HG02938 (cell line): ENCODE data around the gene MGP.

Source experiments
- ATAC-seq: cut with Tn5 transposase; IDR thresholded peaks from one replicate; pipeline ENCODE4 v1.9.1; 2021; ENCODE audit warnings: mild to moderate bottlenecking, moderate library complexity; ENCODE audit not compliant: unreplicated experiment

MGP gene

DNA sequence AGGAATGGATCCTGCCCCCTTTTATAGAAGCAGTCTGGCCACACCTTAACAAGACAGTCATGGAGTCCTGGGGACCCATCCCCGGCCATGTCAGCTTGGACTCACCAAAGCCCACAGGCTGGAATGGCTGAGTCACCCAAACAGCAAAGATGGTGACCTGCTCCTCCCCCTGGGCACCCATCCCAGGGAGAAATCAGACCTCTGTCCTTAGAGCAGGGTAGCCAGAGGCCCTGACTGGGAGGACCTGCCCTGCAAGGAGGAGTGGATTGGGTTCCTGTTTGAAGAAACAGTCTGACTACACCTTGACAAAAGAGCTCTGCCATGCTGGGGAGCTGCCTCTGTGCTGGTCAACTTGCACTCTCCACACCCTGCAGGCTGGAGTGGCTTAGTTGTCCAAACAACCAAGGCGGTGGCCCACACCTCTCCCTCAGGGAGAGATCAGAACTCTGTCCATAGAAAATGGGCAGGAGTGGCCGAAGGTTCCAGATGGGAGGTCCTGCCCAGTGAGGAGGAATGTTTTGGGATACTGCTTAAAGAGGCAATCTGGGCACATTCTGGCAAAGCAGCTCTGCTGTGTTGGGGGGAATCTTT is 16.6 kb downstream of the MGP start:
- no peak for ATAC-seq

GRCh38 chr12:14860490-14860889 is 25.2 kb downstream of the MGP start:
- no peak for ATAC-seq

DNA sequence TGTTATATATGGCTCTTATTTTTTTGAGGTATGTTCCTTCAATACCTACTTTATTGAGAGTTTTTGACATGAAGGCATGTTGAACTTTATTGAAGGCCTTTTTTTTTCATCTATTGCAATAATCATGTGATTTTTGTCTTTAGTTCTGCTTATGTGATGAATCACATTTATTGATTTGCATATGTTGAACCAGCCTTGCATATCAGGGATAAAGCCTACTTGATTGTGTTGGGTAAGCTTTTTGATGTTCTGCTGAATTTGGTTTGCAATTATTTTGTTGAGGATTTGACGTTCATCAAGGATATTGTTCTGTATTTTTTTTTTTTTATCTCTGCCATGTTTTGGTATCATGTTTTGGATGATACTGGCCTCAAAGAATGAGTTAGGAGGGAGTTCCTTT is 27.1 kb downstream of the MGP start:
- no peak for ATAC-seq

DNA sequence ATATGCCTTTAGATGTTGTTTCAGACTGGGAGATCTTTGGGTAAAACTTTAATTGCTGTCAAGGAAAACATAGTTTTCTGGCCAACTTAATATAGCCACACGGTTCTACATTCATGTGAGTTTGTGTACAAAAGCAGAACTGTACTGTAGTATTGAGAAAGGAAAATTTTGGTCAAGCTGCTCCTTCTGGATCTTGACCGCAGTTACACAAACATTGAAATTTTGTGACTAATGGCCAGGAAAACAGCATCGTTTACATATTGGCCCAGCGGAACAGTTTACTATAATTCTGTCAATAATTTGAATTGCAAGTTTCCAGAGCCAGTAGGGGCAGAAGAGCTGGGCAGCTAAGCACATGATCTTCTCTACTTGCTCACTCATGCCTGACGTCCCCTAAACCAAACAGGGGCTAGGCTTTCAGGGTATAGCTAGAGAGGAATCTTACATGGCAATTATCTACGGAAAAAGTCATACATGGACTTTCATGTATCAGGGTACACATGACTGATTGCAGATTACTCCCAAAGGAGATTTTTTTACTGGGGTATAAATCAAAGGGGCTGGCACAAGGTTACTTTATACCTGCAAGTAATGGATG is 31.0 kb downstream of the MGP start:
- ATAC-seq, result no peak

DNA sequence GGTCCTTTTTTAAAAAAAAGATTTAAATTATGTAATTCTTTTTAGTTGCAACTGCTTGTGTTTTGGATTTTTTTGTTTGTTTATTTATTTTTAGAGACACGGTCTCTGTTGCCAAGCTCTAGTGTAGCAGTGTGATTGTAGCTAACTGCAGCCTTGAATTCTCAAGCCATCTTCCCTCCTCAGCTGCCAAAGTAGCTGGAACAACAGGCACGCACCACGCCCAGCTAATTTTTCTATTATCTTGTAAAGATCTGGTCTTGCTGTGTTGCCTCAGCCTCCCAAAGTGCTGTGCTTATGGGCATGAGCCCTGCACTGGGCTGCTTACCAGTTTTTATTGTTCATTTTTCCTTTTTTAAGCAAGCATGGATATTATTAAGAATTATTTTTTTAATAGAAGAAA is 31.7 kb downstream of the MGP start:
- ATAC-seq, result no peak

- no peak for ATAC-seq
Observed at GRCh38 chr12:14852880-14853279, 32.8 kb downstream of the MGP start.

DNA sequence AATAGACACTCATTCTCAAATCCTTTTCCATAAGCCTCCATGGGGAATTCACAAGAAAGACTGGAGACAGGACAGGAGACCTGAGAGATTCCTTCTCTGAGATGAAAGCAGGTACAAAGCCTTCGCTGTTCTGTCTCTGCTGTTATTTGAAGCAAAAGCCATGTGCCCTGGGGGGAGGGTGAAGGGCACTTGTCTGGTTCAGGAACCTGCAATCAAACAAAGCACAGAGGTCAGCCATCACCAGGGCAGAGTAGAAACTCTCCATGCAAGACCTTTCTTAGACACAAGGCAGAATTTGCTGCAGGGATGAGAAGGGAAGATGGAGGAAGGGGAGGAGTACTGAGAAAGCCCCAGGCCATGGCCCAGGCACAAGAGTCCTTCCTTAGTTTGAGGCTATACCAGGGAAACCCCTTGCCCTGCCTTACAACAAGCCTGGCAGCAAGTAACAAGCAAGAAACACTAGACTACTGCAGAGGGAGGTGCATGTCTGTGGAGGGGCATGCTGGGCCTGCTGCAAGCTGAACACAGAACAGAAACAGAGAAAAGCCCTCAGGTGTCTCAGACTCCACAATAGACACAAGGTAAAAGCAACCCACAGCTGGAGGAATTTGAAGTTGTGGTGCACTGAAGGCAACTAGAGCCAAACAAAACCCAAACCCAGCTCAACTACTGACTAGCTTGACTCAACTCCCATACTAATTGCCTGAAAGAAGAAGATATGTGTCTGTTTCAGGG is 34.6 kb downstream of the MGP start:
- ATAC-seq, result peak; percentile 82

DNA sequence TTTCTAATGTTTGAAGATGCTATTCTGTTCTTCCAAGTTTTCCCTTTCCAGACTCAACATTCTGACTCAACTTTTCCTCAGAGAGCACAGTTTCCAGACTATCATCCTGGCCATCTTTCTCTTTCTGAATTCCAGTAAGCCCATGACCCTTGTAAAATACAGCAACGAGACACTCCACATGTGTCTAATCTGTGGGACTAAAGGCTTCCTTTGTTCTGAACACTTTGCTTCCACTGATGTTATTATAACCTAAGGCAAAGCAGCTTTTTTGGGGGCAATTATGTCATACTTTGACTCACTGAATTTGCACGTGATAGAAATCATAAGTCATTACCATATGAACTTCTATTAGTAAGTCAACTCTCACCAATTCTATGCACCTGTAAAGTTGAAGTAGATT is 36.0 kb downstream of the MGP start:
- ATAC-seq, result no peak

DNA sequence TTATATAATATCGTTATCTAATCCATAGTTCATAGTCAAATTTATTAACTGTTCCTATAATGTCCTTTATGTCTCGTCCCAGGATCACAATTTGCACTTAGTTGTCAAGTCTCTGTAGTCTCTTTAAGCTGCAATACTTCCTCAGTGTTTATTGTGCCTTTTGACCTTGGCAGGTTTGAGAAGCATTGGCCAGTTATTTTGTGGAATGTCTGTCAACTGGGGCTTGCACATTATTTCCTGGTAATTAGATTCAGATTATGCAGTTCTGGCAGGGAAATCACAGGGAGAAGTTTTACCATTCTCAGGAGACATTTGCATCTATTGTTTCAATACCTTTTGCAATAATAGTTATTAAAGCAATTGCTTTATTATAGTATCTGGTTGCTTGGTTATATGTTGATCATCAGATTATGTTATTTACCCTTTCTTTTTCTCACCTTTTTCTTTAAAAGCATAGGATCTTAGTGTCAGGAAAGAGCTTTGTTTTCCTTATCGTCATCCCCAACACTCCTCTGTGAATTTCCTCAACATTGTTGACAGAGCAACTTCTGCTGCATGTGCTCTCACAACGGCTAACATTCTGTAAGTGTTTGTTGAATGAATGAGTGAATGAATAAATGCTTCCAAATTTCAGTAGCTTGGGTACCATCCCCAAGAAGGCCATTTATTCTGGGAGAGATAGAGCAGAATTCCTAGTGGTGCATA is 38.6 kb downstream of the MGP start:
- no peak for ATAC-seq

GRCh38 chr12:14846042-14846587 is 39.5 kb downstream of the MGP start:
- no peak for ATAC-seq

GRCh38 chr12:14845350-14845750 is 40.3 kb downstream of the MGP start:
- ATAC-seq, result no peak

GRCh38 chr12:14844401-14844800 is 41.3 kb downstream of the MGP start:
- ATAC-seq, result no peak

DNA sequence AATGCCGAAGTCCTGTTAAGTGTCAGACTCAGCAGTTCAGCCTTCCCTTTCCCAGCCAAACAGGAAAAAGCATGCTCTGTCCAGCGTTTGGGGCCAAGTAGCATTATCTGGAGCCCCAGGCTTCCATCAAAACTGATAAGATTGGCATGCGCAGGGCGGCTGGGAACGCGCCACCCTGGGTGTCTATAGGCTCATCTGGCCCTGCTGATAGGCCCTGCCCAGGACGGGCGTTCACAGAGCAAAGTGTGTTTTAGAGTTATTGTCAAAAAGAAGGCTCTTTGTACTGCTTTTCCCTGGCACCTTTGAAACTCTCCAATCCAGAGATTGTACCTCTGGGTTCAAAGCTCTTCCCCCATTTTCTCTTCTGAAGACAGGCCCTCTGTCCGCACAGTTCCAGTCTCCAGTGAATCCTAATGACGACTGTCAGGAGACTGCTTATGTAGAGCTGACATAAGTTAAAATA is 42.2 kb downstream of the MGP start, which contains the start of gene ART4:
Gene ART4 (minus strand): TSS at position 102 of the 463 bp plus-strand sequence. CDS start 413 bp downstream, outside the sequence.
- ATAC-seq, result no peak

DNA sequence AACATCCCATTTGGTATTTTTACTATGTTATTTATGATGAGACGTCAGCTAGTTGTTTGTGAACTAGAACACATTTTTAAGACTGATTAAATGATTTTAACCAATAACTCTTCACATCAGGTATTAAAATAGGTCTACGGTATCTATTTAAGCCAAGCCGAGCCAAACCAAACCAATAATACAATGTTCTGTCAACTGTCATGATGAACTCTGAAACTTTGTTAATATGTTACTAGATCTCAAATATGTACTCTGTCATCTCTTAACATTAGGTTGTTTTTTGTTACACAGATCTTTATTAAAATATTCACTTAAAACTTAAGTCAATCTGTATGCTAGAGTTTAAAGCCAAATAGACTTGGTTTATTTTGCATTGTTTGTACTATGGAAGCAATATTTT is 43.3 kb downstream of the MGP start:
- ATAC-seq, result no peak

GRCh38 chr12:14841761-14842160 is 43.9 kb downstream of the MGP start:
- no peak for ATAC-seq

DNA sequence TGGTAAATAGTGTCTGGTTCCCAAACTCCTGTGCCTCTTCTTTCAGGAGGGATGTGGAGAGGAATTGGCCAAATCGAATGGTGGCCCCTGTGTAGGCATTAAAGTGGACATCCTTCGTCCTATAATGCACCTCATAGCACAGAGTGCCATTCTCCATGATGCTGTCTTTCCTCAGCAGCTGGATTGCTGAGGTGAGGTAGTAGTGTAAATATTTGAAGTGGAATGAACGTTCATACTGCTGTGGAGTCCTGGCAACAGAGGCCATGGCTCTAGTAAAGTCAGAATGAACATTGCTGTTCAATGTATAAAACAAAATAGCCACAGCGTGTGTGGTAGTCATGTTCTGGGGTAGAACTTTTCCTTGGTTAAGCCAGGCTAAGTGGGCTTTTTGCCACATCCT is 45.0 kb downstream of the MGP start:
- no peak for ATAC-seq

DNA sequence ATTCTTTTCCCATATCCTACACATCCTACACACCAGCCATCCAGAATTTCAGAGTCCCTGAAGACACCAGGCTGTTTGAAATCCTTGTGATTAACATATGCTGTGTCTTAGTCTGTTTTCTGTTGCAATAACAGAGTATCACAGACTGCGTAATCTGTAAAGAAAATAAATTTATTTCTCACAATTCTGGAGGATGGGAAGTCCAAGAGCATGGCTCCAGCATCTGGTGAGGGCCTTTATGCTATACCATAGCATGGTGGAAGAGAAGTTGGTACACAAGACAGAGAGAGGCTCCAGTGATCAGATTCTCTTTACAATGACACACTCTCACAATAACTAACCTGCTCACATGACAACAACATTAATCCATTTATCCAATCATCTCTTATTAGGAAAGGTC is 46.4 kb downstream of the MGP start:
- ATAC-seq, result no peak

DNA sequence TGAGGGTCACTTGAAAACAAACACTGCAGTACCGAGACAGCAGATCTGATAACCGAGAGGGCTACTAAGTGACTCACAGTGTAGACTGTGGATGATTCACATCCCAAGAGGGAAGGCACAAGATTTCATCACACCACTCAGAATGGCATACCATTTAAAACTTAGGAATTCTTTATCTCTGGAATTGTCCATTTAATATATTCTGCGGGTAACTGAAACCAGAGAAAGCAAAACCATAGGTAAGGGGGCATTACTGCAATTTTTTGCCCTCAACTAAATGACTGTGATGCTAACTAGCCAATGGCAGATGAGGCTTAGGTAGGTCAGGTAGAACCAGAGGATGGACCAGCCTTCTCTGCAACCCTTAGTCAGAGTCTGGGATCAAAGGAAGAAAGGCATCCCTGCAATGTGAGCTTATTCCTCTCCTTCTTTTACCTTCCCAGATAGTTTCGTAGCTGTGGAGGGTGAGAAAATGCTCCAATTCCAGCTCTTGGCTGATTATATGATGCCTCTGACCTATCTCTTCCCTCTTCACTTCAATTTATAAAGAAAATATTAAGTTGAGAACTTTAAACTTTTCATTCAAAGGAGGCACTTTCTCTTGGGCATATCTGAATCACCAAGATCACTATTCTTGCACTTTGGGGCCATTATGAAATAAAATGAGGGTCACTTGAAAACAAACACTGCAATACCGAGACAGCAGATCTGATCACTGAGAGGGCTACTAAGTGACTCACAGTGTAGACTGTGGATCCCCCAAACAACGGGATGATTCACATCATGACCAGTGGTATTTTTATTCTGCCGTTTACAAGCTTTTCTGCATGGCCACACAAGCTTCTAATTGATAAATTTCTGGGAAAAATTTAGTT is 49.1 kb downstream of the MGP start:
- no peak for ATAC-seq

DNA sequence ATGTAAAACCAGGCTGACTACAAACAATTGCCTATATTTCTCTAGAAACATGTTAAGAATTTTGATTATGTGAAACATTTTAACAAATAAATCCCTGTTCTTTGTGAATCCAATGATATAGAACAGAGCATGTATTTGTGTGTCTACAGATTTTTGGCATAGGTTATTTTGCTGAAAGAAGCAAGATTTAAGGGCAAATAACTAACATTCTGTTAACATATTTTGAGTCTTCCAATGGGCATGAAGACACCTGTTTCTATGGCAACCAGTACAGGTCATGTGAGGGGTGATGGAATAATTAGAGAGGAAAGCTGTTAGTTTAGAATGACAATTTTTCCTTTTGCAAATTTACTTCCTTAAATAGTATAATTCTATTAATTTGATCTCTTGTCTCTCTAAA is 51.1 kb downstream of the MGP start:
- no peak for ATAC-seq

GRCh38 chr12:14833952-14834351 is 51.7 kb downstream of the MGP start:
- no peak for ATAC-seq
